HAP-1 (cell line): ENCODE measurements around the gene RTL10.
"Not testable (repeated sequence)": the region's sequence is repeated elsewhere in the genome, so short reads cannot be mapped to it uniquely, and the experiment has no call there.

Experiments
- DNase-seq, 2 experiments: peaks; one replicate each; pipeline ENCODE4 v3.0.0-alpha.2; 2016 to 2020; ENCODE audit warnings: low spot score in 2 of 2
- H3K27me3 ChIP-seq: fragments of 250-450 bp; sonication (Bioruptor Pico); 2 replicates; pipeline ENCODE4 v1.5.1; 2020; ENCODE audit warnings: low read depth, mild to moderate bottlenecking, moderate library complexity
- H3K36me3 ChIP-seq: fragments of 250-450 bp; sonication (Bioruptor Pico); replicated peaks from 2 replicates; pipeline ENCODE4 v1.5.1; 2020; ENCODE audit warnings: mild to moderate bottlenecking
- H3K4me1 ChIP-seq: fragments of 250-450 bp; sonication (Bioruptor Pico); 2 replicates; pipeline ENCODE4 v1.5.1; 2020; ENCODE audit warnings: mild to moderate bottlenecking
- H3K4me3 ChIP-seq: fragments of 250-450 bp; sonication (Bioruptor Pico); 2 replicates; pipeline ENCODE4 v1.5.1; 2020; ENCODE audit warnings: mild to moderate bottlenecking, moderate library complexity
- H3K9me3 ChIP-seq: fragments of 250-450 bp; sonication (Bioruptor Pico); 2 replicates; pipeline ENCODE4 v1.5.1; 2020; ENCODE audit warnings: mild to moderate bottlenecking, moderate library complexity
- in situ Hi-C: fragments of 300-500 bp; cut with MboI; formaldehyde crosslinking; loops from 3 replicates; pipeline ENCODE4 v1.14.3; 2020; ENCODE audit warnings: low sequenced_read_pairs, inconsistent platforms, mixed read lengths

RTL10 gene

DNA sequence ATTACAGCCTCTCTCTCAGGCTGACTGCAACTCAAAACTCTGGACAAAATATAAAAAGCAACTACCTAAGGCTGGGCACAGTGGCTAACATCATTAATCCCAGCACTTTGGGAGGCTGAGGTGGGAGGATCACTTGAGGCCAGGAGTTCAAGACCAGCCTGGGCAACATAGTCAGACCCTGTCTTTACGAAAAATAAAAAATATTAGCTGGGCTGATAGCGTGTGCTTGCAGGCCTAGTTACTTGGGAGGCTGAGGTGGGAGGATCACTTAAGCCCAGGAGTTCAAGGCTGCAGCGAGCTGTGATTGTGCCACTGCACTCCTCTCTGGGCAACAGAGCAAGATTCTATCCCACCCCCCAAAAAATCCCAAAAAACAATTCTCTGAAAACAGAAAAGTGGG, 22.7 kb downstream of the RTL10 start:
- H3K9me3 ChIP-seq, H3K36me3 ChIP-seq, H3K27me3 ChIP-seq, H3K4me1 ChIP-seq, H3K4me3 ChIP-seq, DNase-seq: not testable (repeated sequence)
- in situ Hi-C loops = loop anchor here (10.0 kb wide), 1 partner anchor 57 kb away; no protein-coding TSS in a partner anchor

- H3K4me3 ChIP-seq = no peak overlapping the region
- H3K9me3 ChIP-seq = no peaks in the 10 kb centered on the region
- H3K4me1 ChIP-seq = no peaks in the 10 kb centered on the region
- in situ Hi-C loops = loop anchor here (10.0 kb wide), 1 partner anchor 56 kb away; no protein-coding TSS in a partner anchor
- no peak for DNase-seq
- H3K36me3 ChIP-seq = no peaks in the 10 kb centered on the region; the same call in 1 of the 2 replicates
- no peaks in the 10 kb centered on the region for H3K27me3 ChIP-seq
Observed at GRCh38 chr22:19831016-19831415, 23.7 kb downstream of the RTL10 start.

- no peaks in the 10 kb centered on the region for H3K36me3 ChIP-seq
- DNase-seq = no peak
- in situ Hi-C loops = no loop called here
Observed at GRCh38 chr22:19828035-19828401, 26.7 kb downstream of the RTL10 start.

DNA sequence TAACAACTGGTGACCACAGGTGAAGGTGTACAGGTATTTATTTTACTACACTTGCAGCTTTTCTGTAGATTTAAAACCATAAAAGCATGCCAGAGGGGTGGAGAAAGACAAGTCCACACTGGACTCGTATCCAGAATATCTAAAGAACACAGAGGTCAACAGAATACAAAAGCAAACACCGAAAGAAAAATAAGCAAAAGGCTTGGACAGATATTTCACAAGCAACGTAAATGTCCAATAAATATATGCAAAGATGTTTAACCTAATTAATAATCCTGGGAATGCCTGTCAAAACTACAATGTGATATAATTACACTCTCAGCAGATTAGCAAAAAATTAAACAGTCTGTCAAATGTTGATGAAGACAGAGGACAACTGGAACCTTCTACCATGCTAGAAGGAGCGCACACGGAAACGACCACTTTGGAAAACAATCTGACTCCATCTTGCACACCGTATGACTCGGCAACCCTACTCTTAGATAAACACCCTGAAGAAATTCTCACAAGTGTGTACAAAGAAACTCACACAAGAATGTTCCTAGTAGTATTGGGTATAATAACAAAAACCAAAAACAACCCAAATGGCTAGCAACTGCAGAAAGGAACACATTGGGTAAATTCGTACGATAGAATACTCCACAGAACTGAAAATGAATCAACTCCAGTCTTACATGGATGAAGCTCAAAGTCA, 27.2 kb downstream of the RTL10 start:
- Histone ChIP-seq H3K27me3 (no peaks in the 10 kb centered on the region), H3K9me3 (no peaks in the 10 kb centered on the region), H3K4me1 (no peaks in the 10 kb centered on the region), H3K36me3 (no peaks in the 10 kb centered on the region), H3K4me3 (no peak overlapping the region)
- in situ Hi-C loops = no loop called here
- no peak for DNase-seq

More at GRCh38 chr22:19828035-19828401, 26.7 kb downstream of the RTL10 start:
- Histone ChIP-seq H3K4me3 (no peak overlapping the region), H3K4me1 (no peaks in the 10 kb centered on the region), H3K9me3 (no peaks in the 10 kb centered on the region), H3K27me3 (no peaks in the 10 kb centered on the region)

DNA sequence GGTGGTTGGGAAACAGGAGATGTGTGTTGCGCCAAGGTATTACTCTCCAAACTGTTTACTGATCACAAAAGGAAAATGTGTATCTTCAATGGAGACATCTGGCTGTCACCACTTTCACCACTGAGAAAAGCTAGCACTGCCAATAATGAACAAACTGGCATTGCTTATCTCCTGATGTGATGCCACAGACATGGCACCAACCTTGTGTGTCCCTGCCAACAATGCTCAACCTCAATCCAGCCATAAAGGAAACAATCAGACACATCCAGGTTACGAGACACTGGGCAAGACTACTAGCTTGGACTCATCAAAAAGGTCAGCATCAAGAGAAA, 28.1 kb downstream of the RTL10 start:
- Histone ChIP-seq H3K36me3 (no peaks in the 10 kb centered on the region), H3K9me3 (no peaks in the 10 kb centered on the region), H3K4me1 (no peaks in the 10 kb centered on the region), H3K4me3 (no peak overlapping the region), H3K27me3 (no peaks in the 10 kb centered on the region)
- DNase-seq = no peak
- in situ Hi-C loops = no loop called here

GRCh38 chr22:19825904-19826618, 28.6 kb downstream of the RTL10 start:
- DNase-seq = no peak
- Histone ChIP-seq H3K9me3 (no peaks in the 10 kb centered on the region), H3K4me1 (no peaks in the 10 kb centered on the region), H3K4me3 (no peak overlapping the region), H3K36me3 (no peaks in the 10 kb centered on the region), H3K27me3 (no peaks in the 10 kb centered on the region)
- in situ Hi-C loops = no loop called here

DNA sequence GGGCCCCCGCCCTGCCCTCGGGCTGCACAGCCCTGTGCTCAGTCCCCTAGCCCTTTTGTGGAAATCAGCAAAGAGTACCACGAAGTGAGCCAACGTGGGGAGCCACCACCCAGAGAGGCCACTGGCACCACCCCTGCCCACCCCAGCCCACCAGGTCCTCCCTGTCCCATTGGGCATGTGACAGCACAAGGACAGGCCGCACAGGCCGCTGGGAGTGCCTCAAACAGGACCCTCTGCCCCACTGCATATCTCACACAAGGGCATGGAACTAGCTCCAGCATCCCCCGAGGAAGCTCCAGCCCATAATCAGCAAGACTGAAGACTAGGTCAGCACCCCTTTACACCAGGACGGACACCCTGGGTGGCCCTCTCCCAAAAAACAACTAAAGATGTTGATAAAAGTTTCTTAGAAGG, 29.7 kb downstream of the RTL10 start:
- in situ Hi-C loops = no loop called here
- Histone ChIP-seq H3K9me3 (no peaks in the 10 kb centered on the region), H3K27me3 (no peaks in the 10 kb centered on the region), H3K4me3 (no peak overlapping the region), H3K4me1 (no peaks in the 10 kb centered on the region), H3K36me3 (no peaks in the 10 kb centered on the region)
- DNase-seq = no peak

- in situ Hi-C loops = no loop called here
- H3K4me3 ChIP-seq = no peak overlapping the region
- H3K36me3 ChIP-seq = no peaks in the 10 kb centered on the region
- H3K9me3 ChIP-seq = no peaks in the 10 kb centered on the region
- no peaks in the 10 kb centered on the region for H3K4me1 ChIP-seq
- DNase-seq = peak in 1 of 2 experiments; percentile 7
- no peaks in the 10 kb centered on the region for H3K27me3 ChIP-seq
Observed at GRCh38 chr22:19824212-19824925, 30.3 kb downstream of the RTL10 start.

DNA sequence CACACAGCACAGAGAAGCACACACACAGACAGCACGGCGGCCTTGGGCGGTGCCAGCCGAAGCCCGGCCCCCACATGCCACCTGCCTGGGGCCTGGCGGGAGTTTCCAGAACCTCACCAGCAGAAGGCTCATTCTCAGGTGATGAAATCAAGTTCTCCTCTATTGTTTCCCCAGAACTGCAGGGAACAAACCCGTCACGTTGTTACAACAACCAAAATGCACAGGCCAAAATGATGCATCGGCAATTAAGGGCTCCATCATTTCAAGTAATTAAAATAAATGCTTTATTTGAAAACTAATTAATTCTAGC, 30.8 kb downstream of the RTL10 start:
- in situ Hi-C loops = no loop called here

GRCh38 chr22:19823191-19823901, 31.3 kb downstream of the RTL10 start:
- no peaks in the 10 kb centered on the region for H3K36me3 ChIP-seq
- H3K9me3 ChIP-seq = no peaks in the 10 kb centered on the region
- in situ Hi-C loops = no loop called here
- DNase-seq = no peak
- no peaks in the 10 kb centered on the region for H3K4me1 ChIP-seq
- H3K27me3 ChIP-seq = no peaks in the 10 kb centered on the region
- H3K4me3 ChIP-seq = no peak overlapping the region

More for the DNA sequence above, 30.8 kb downstream of the RTL10 start:
- Histone ChIP-seq H3K9me3 (no peaks in the 10 kb centered on the region), H3K27me3 (no peaks in the 10 kb centered on the region), H3K4me1 (no peaks in the 10 kb centered on the region), H3K36me3 (no peaks in the 10 kb centered on the region), H3K4me3 (no peak overlapping the region)
- no peak for DNase-seq

- H3K9me3 ChIP-seq = no peaks in the 10 kb centered on the region
- H3K4me3 ChIP-seq = no peak overlapping the region
- no peaks in the 10 kb centered on the region for H3K36me3 ChIP-seq
- no peaks in the 10 kb centered on the region for H3K27me3 ChIP-seq
- no peak for DNase-seq
- H3K4me1 ChIP-seq = no peaks in the 10 kb centered on the region
- in situ Hi-C loops = no loop called here
Observed at GRCh38 chr22:19822301-19823117, 32.2 kb downstream of the RTL10 start.

DNA sequence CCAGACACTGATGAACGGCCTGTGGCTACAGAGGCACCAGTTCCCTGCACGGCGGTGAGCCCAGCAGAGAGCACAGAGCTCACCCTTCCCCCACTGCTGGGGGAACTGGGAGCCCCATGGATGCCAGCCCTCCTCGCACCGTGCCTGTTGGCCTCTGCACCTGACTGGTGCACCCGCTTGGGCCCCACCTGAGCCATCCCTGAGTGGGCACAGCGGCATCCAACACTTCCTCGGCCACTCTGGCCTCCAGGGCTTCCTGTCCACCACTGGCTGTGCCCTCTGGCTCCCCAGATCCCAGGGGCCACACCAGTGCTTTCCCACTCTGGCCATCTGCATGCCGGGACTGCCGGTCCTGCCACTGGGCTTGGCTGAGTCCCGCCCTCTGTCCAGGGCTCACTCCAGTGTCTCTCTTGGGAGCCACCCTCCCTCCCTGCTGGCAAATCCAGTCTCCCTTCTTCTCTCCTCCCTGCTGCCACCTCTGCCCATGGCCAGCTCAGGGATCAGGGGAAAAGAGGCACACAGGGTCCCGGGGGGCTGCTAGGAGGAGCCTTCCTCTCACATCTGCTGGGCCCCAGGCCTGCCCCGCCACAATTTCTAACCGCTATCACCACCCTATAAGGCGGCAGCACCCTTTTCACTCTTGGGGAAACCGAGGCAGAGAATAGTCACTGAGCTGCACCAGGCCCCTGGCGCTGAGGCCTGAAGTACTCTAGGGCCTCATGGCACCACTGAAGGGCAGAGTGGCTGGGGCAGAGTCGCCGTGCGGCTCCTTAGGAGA, 33.0 kb downstream of the RTL10 start:
- in situ Hi-C loops = no loop called here
- H3K9me3 ChIP-seq = no peaks in the 10 kb centered on the region
- H3K4me3 ChIP-seq = no peak overlapping the region
- no peaks in the 10 kb centered on the region for H3K4me1 ChIP-seq
- DNase-seq = no peak
- no peaks in the 10 kb centered on the region for H3K27me3 ChIP-seq
- H3K36me3 ChIP-seq = no peaks in the 10 kb centered on the region
